Left renal cortex interstitium (tissue), 4 donors: ENCODE measurements around the gene KRTAP1-4. TPM values are rescaled to one million over a fixed set of nuclear protein-coding genes. Genes with fewer than 3 reads are reported as not detected.
"Not testable (repeated sequence)": the region's sequence is repeated elsewhere in the genome, so short reads cannot be mapped to it uniquely, and the experiment has no call there.

Experiments
- DNase-seq, 4 donors: peaks; one replicate each; pipeline ENCODE4 v3.0.0-alpha.2; 2013; ENCODE audit warnings: low read depth in 4 of 4, low spot score in 2 of 4, missing footprints in 1 of 4
- polyA plus RNA-seq, 4 donors: library from polyadenylated mRNA; unstranded; fragments of 120-200 nt; gene quantifications; one replicate each; pipeline ENCODE4 v1.2.1, GENCODE V29; 2013; ENCODE audit not compliant: insufficient read length in 4 of 4

KRTAP1-4 gene, protein sequence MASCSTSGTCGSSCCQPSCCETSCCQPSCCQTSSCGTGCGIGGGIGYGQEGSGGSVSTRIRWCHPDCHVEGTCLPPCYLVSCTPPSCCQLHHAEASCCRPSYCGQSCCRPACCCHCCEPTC
- polyA plus RNA-seq = not detected

DNA sequence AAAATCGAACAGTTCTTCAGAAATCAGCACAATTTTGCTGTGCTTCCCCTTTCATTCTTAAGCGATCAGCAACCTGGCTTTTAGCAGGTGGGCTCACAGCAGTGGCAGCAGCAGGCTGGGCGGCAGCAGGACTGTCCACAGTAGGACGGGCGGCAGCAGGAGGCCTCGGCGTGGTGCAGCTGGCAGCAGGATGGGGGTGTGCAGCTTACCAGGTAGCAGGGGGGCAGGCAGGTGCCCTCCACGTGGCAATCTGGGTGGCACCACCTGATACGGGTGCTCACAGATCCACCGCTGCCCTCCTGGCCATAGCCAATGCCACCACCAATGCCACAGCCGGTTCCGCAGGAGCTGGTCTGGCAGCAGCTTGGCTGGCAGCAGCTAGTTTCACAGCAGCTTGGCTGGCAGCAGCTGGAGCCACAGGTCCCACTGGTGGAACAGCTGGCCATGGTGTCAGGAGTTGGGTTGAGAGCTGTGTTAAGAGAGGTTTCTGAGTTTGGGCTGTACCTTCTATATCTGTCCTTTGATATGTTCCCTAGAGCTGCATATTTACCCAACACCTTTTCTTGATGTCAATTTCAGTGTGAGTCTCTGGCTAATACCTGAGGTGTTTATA lies at the start of gene KRTAP1-4:
KRTAP1-4 (minus strand) TSS at position 563 of the 613 bp plus-strand sequence; CDS start at position 446, 117 bp downstream.
- no peak for DNase-seq

DNA sequence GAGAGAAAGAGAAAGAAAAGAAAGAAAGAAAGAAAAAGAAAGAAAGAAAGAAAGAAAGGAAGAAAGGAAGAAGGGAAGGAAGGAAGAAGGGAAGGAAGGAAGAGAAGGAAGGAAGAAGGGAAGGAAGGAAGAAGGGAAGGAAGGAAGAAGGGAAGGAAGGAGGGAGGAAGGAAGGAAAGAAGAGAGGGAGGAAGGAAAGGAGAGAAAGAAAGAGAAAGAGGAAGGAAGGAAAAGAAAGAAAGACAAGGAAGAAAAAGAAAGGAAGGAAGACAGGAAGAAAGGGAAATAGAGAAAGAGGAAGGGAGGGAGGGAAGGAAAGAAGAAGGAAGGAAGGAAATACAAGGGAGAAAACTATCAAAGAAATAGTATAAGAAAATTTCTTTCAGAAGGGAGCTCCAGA lies 46.8 kb upstream of the KRTAP1-4 start:
- no peak for DNase-seq

DNA sequence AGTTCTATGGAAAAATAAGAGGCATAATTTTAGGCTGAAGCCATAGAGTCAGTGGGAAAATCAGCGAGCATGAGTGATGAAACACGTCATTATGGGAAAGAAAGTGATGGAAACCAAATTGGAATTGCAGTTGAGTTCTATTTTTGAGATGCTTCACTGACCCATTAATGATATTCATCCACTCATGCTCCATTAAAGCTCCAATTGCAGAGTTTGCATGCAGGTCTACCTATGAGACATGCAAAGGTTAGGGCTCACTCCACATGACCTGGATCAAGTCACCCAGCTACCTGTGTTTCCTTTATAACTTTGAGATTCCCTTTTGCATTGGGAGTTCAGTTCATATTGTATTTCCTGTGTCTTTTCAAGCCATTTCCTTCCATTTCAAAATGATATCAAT lies 43.7 kb upstream of the KRTAP1-4 start:
- DNase-seq = no peak

GRCh38 chr17:41071606-41072360 lies 41.8 kb upstream of the KRTAP1-4 start:
- DNase-seq = no peak

- no peak for DNase-seq
These were observed 39.0 kb upstream of the KRTAP1-4 start for GRCh38 chr17:41069031-41069430.

- no peak for DNase-seq
These were observed 37.3 kb upstream of the KRTAP1-4 start for GRCh38 chr17:41067281-41067680.

GRCh38 chr17:41065829-41066624 lies 36.0 kb upstream of the KRTAP1-4 start, which contains the start of gene KRTAP2-4:
TSS of gene KRTAP2-4 (minus strand) at chr17:41065879. CDS start at chr17:41065845, 34 bp downstream.
- DNase-seq = no peak

DNA sequence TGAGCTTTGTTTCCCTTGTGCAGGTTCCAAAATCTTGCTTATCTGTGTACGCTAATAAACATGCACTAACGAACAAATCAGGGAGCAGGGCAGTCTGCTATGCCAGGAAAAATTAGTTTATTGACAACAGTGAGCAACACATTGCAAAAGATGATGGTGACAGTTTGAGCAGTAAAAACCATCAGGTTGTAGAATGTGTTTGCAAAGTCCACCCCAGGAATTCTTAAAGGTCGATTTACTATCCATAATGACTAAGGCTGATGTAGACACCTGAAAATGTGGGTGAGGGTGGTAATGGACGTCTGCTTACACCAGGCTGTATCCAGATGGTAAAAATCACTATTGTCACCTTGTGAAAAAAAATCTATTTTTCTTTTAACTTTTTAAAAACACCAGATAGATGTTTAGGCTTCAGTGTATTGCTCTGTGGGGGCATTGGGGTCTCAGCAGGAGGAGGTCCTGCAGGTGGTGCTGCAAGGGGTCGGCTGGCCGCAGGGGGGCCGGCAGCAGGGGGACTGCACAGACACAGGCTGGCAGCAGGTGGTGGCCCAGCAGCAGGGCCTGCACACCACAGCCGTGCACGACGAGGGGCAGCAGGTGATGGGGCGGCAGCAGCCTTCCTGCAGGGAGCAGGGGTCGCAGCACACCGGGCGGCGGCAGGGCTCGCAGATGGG lies 35.2 kb upstream of the KRTAP1-4 start:
- not testable (repeated sequence) for DNase-seq

GRCh38 chr17:41064301-41064700 lies 34.3 kb upstream of the KRTAP1-4 start:
- DNase-seq = no peak

GRCh38 chr17:41063449-41063848 lies 33.5 kb upstream of the KRTAP1-4 start:
- DNase-seq = no peak

DNA sequence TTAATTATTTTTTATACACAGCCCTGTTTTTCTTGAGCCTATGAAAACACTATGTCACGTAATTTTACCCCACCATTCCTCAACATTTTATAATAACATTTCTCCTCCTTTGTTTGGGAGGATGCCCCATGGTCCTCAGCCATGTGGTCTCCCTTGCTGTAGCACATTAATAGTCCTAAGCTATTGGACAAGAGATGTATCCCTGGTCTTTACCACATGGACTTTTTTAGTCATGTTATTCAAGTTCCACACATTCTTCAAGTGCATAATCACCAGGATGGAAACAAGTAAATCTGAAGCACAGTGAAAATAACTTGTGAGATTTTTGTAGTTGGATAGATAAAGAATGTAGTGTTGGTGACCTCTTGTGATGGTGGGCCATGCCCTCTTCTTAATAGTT lies 32.0 kb upstream of the KRTAP1-4 start:
- no peak for DNase-seq

DNA sequence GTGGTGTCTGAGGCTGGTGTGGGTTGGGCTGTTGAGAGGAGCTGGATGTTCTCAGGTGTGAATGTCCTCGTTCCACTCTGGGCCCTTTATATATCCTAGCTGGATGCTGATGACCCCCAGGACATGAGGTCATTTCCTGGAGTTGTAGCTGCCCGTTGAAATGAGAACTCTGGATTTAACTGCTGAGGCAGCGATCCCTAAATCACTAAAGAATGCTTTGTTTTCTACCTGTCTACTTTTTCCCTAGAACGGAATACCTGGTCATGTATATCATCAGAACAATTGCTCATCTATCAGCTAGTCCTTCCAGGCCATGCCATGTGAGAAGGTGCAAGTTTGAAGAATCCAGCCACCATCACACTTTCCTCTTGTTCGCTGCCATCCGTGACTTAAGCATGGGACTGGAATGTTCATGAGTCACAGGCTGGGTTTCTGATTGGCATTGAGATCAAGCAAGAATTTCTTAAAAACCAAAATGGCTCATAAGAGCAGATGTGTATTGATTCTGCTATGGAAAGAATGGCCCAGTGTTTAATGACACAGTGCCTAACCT lies 30.1 kb upstream of the KRTAP1-4 start, which contains the start of gene KRTAP2-3:
KRTAP2-3 (minus strand) TSS at position 63 of the 553 bp plus-strand sequence. CDS start 64 bp downstream, outside the sequence.
- no peak for DNase-seq

DNA sequence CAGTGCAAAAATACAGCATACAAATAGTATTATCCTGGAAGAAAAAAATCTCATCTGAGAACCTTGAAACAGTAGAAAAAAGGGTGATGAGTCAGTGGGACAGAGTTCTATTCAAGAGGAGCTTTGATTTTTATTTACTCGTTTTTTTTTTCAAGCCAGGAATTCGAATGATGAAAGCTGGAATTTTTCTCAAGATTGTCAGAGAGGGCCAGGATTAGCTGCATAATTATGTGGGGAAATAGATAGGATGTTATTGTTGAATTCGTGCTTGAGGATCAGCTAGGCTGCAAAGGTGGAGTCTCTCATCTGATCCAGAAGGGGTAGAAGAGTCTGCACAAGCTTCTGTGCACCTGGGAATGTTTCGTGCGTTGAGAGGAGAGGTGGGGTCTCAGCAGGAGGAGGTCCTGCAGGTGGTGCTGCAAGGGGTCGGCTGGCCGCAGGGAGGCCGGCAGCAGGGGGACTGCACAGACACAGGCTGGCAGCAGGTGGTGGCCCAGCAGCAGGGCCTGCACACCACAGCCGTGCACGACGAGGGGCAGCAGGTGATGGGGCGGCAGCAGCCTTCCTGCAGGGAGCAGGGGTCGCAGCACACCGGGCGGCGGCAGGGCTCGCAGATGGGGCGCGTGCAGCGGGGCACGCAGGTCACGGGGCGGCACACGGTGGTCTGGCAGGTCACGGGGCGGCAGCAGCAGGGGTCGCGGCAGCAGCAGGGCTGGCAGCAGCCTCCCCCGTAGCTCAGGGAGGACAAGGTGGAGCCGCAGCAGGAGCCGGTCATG lies 29.5 kb upstream of the KRTAP1-4 start:
- not testable (repeated sequence) for DNase-seq

DNA sequence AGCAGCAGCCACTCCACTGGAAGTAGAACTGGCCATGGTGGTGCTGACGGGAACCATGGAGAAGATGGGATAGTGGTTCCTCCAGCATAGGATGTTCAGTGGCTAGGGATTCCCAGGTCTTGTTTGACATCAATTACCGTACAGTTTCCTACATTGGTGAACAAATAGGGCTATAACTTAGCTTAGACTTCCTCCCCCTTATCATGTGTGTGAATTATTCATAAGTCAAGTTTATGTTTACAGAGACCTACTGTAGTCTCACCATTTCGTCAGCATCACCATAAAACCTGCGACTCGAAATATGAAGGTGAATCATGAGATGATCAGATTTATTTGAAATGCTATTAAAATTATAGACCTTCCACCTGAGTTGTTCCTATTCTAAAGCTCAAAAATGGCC lies 28.7 kb upstream of the KRTAP1-4 start:
- no peak for DNase-seq

DNA sequence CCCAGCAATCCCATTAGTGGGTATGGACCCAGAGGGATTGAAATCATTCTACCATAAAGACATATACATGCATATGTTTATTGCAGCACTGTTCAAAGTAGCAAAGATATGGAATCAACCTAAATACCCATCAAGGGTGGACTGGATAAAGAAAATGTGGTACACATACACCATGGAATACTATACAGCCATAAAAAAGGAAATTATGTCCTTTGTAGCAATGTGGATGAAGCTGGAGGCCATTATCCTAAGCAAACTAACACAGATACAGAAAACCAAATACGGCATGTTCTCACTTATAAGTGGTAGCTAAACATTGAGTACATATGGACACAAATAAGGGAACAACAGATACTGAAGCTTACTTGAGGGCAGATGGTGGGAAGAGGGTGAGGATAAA lies 27.6 kb upstream of the KRTAP1-4 start:
- DNase-seq = no peak

GRCh38 chr17:41055130-41055529 lies 25.1 kb upstream of the KRTAP1-4 start, which contains the start of gene KRTAP2-2:
TSS of gene KRTAP2-2 (minus strand) at chr17:41055230. CDS start at chr17:41055211, 19 bp downstream.
- DNase-seq = not testable (repeated sequence)

- not testable (repeated sequence) for DNase-seq
These were observed 24.6 kb upstream of the KRTAP1-4 start for GRCh38 chr17:41054556-41054955.

DNA sequence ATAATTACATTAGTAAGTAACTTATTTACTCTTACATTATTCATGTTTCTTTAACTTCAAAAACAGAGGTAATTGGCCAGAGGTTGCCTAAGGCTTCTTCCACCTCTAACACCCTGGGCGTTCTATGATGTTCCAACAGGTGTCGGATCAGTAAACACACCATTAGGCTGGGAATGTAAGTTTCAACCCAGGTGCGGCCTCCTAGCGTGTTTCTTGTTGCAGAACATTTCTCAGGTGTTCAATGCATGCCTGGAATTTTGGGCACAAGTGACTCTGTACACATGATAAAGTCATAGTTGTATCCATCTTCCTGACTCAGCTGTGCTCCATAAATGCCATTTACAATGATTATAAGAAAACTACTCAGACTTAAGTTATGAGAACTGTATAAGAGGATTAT lies 24.0 kb upstream of the KRTAP1-4 start:
- DNase-seq = peak in 2 of 4 donors; percentile 6 to 19

- DNase-seq = no peak
These were observed 22.6 kb upstream of the KRTAP1-4 start for GRCh38 chr17:41052566-41052965.
